Retinal pigment epithelial cell (primary cell): ENCODE measurements around the gene MTPN.

ENCODE experiments used
- DNase-seq: peaks from one replicate; pipeline ENCODE4 v3.0.0-alpha.2; 2010; ENCODE audit warnings: low read depth
- H3K4me3 ChIP-seq: 2 replicates; pipeline ENCODE4 v1.5.1; 2011; ENCODE audit warnings: mild to moderate bottlenecking, low read length, control low read depth, moderate library complexity
- TF ChIP-seq, protein P1 (sequence below): conservative IDR thresholded peaks from 2 replicates; pipeline ENCODE4 v1.5.1; 2011; ENCODE audit warnings: low read depth, low read length, control low read depth, inconsistent platforms

MTPN gene

DNA sequence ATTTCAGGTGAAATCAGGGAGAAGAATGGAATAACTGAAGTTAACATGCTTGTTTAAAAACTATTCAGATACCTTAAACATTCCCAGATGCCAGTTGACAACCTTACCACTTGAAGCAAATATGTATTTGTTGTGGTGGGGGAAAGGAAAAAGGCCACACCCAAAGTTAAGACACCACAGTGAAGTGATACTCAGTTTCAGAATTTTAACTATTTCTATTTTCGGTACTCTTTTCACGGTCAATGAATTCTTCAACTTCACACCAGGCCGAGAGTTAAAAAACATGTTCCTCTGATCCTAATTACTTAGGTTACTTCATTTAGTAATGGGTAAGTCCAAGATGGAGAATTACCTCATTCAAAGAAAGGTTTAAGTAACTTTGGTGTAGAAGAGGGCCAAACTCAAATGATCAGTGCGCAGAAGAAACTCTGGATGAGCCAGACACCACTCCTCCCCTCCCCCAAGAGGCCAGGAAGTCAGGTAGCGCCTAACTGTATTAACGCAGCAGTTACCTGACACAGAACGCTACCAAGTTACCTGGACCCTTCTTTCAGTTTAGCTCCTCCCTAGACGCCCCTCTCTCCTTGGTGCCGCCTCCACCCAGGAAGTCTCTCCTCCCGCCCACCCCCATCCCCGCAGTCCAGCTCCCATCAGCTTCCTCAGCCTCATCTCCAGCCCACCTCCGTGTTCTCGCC is 700 bp downstream of the MTPN start:
- H3K4me3 ChIP-seq: peak overlapping the region; percentile 97
- DNase-seq: no peak
- TF ChIP-seq, protein P1, sequence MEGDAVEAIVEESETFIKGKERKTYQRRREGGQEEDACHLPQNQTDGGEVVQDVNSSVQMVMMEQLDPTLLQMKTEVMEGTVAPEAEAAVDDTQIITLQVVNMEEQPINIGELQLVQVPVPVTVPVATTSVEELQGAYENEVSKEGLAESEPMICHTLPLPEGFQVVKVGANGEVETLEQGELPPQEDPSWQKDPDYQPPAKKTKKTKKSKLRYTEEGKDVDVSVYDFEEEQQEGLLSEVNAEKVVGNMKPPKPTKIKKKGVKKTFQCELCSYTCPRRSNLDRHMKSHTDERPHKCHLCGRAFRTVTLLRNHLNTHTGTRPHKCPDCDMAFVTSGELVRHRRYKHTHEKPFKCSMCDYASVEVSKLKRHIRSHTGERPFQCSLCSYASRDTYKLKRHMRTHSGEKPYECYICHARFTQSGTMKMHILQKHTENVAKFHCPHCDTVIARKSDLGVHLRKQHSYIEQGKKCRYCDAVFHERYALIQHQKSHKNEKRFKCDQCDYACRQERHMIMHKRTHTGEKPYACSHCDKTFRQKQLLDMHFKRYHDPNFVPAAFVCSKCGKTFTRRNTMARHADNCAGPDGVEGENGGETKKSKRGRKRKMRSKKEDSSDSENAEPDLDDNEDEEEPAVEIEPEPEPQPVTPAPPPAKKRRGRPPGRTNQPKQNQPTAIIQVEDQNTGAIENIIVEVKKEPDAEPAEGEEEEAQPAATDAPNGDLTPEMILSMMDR: no peak

- DNase-seq: no peak
- H3K4me3 ChIP-seq: no peak overlapping the region
- TF ChIP-seq, protein P1: no peak
Measured at GRCh38 chr7:135975166-135975565, 2.0 kb downstream of the MTPN start.

GRCh38 chr7:135974667-135975066 is 2.5 kb downstream of the MTPN start:
- TF ChIP-seq, protein P1: no peak
- H3K4me3 ChIP-seq: no peak overlapping the region
- no peak for DNase-seq

DNA sequence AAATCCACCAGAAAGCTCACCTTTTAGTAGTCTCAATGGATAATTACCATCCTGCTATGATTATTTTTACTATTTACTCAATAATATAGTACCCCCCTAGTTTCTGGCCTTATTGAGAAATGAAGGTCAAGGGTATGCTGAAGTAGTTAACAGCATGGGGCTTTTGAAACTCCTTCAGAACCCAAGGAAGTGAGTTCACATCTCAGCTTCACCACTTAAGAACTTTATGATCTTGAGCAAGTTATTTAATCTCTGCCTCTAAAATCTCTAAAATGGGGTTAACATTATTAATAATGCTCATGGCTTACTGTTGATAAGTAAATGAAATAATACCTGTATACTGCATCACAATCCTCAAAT is 5.8 kb downstream of the MTPN start:
- TF ChIP-seq, protein P1: no peak

GRCh38 chr7:135970682-135971365 is 6.3 kb downstream of the MTPN start:
- TF ChIP-seq, protein P1: no peak
- no peak for DNase-seq
- no peak overlapping the region for H3K4me3 ChIP-seq

More for the DNA sequence above, 5.8 kb downstream of the MTPN start:
- no peak for DNase-seq
- no peak overlapping the region for H3K4me3 ChIP-seq

DNA sequence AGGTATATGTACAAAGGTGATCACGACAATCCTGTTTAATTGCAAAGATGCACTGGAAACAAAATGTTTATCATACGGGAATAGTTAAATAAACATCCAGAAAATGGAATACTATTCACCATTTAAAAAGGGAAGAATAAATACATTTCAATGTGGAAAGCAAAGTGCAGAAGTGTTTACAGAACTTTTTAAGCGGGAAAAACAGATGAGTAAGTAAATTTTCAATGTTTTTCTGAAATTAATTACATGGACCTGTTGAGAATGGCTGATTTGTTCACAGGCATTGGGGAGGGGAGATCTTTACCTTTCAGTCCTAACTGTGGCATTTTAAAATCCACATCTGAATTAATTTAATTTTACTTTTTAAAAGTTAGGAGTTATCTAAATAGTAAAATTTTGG is 7.1 kb downstream of the MTPN start:
- no peak overlapping the region for H3K4me3 ChIP-seq
- no peak for DNase-seq
- TF ChIP-seq, protein P1: no peak

DNA sequence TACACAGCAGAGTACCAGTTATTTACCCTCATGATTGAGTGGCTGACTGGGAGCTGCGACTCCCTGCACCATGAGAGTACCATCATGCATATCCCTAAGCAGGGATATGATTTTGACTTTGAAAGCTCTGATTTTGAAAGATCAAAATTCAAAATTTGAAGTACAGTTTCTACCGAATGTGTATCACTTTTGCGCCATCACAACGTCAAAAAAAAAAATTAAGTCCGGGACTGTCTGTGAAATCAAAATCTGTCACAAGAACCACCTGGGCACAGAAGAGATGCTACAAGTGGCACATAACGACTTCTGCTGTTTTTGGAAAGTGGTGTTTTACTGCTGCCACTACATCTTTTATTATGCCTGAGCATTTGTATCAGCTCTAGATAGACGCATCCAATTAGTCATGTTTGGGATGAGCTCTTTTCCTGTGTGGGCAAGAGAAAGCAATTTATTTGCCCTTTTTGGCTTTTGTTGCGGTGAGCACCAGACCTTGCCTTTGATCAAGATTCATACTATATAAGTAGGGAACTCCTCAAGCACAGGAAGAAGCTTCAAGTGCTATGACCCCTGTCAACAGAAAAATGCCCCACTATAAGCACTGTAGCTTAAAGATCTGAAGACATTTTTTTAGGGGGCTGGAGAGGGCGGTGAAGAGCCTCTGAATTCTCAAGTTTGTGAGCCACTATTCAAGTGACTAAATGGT is 10.7 kb downstream of the MTPN start:
- TF ChIP-seq, protein P1: no peak
- no peak overlapping the region for H3K4me3 ChIP-seq
- DNase-seq: no peak
